ENCODE data around the gene GPX4.

DNA sequence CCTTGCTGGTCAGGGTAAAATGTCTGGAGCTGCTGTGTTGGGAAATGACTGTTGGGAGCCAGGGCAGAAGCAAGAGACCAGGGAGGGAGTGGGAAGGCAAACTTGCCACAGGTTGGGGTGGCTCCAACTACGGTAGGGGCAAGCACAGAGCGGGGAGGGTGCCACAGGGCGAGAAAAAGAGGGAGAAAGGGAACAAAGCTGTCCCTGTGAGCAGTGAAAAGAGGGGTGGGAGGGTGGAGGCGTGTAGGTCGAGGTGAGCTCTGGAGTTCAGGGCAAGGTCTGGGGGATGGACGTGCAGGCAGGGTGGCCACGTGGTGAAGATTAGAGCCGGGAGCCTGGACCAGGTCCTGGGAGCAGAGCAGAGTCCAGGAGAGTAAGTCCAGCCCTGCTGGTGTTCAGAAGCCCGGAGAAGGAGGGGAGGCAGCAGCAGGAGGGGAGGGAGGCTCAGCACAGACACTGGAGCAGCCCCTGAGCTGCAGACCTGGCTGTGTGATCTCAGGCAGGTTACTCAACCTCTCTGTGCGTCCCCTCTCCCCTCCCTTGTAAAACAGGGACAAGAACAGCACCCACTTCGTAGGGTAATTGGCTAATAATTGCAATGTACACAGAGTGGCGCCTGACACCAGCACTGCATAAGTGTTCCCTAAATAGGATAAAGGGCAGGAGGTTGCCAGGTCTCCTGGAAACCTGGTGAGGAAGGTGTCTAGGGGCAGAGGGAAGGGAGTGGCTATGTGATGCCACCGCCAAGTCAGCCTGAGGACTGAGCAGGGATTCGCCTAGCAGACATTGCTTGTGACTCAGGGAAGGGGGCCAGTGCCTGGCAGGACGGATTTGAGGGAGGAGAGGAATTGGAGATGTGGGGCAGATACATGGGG is 5.4 kb upstream of the GPX4 start:
- TF ChIP-seq, protein P1, sequence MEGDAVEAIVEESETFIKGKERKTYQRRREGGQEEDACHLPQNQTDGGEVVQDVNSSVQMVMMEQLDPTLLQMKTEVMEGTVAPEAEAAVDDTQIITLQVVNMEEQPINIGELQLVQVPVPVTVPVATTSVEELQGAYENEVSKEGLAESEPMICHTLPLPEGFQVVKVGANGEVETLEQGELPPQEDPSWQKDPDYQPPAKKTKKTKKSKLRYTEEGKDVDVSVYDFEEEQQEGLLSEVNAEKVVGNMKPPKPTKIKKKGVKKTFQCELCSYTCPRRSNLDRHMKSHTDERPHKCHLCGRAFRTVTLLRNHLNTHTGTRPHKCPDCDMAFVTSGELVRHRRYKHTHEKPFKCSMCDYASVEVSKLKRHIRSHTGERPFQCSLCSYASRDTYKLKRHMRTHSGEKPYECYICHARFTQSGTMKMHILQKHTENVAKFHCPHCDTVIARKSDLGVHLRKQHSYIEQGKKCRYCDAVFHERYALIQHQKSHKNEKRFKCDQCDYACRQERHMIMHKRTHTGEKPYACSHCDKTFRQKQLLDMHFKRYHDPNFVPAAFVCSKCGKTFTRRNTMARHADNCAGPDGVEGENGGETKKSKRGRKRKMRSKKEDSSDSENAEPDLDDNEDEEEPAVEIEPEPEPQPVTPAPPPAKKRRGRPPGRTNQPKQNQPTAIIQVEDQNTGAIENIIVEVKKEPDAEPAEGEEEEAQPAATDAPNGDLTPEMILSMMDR (IDR thresholded peaks at IDR 0.05 in 8 of 11, conservative IDR thresholded peaks at IDR 0.05 in 3 of 11), result no peak
- no peak for TF ChIP-seq POLR2A (IDR thresholded peaks at IDR 0.05)
- no peak for TF ChIP-seq POLR2AphosphoS5 (IDR thresholded peaks at IDR 0.05)

Measured in spleen (tissue), 7 donors.